HEK293 (cell line): ENCODE data around the gene AQR.

Source experiments
- CTCF ChIA-PET: fragments of 350-600 bp; formaldehyde crosslinking; extraction: SDS; loops from one replicate; lab custom pipeline; 2021; ENCODE audit warnings: antibody characterized with exemption; lab: Yijun Ruan, JAX
- POLR2A ChIA-PET: fragments of 300-600 bp; formaldehyde crosslinking; extraction: SDS; loops from one replicate; lab custom pipeline; 2020; ENCODE audit warnings: antibody characterized with exemption, inconsistent platforms; lab: Yijun Ruan, JAX
- H3K27ac ChIP-seq: fragments of 200-500 bp; sonication (Bioruptor generic); 2 replicates; pipeline ENCODE4 v1.5.1; 2014; ENCODE audit warnings: low read depth, low read length, control low read depth, inconsistent platforms; ENCODE audit errors: extremely low read depth
- H3K36me3 ChIP-seq, 2 experiments: fragments of 200-500 bp in 1 of 2; sonication (Bioruptor generic) in 1 of 2; 1 replicate in 1 of 2; 2 replicates in 1 of 2; pipeline ENCODE4 v1.5.1; 2014 to 2017; ENCODE audit warnings: inconsistent platforms in 2 of 2, low read length in 2 of 2; ENCODE audit not compliant: control insufficient read depth in 2 of 2, insufficient read depth in 1 of 2
- H3K4me1 ChIP-seq: fragments of 200-500 bp; sonication (Bioruptor generic); 2 replicates; pipeline ENCODE4 v1.5.1; 2014; ENCODE audit warnings: mild to moderate bottlenecking, low read length, inconsistent platforms; ENCODE audit not compliant: control insufficient read depth, insufficient read depth
- H3K4me3 ChIP-seq: 2 replicates; pipeline ENCODE4 v1.5.1; 2011; ENCODE audit warnings: low read depth, mild to moderate bottlenecking, control low read depth, low read length, moderate library complexity
- H3K9me3 ChIP-seq: fragments of 200-500 bp; sonication (Bioruptor generic); 2 replicates; pipeline ENCODE4 v1.5.1; 2014; ENCODE audit warnings: low read depth, low read length, inconsistent platforms; ENCODE audit not compliant: control insufficient read depth, insufficient read depth
- ATF2 ChIP-seq: fragments of 450-650 bp; formaldehyde crosslinking; IDR thresholded peaks from 2 replicates; pipeline ENCODE4 v1.5.1; 2016; ENCODE audit warnings: missing biosample characterization, missing genetic modification characterization, low read depth
- GFI1B ChIP-seq: fragments of 450-650 bp; formaldehyde crosslinking; IDR thresholded peaks from 2 replicates; pipeline ENCODE4 v1.5.1; 2016; ENCODE audit warnings: missing biosample characterization, missing genetic modification characterization
- KLF17 ChIP-seq: fragments of 450-650 bp; formaldehyde crosslinking; IDR thresholded peaks from 2 replicates; pipeline ENCODE4 v1.5.1; 2016; ENCODE audit warnings: missing biosample characterization, missing genetic modification characterization
- ZBTB44 ChIP-seq: fragments of 450-650 bp; IDR thresholded peaks from 2 replicates; pipeline ENCODE4 v1.5.1; 2018; ENCODE audit warnings: missing biosample characterization, mild to moderate bottlenecking, missing genetic modification characterization
- ZBTB8A ChIP-seq: fragments of 450-650 bp; formaldehyde crosslinking; IDR thresholded peaks from 2 replicates; pipeline ENCODE4 v1.5.1; 2016; ENCODE audit warnings: missing biosample characterization, missing genetic modification characterization
- ZFP3 ChIP-seq: fragments of 450-650 bp; formaldehyde crosslinking; IDR thresholded peaks from 2 replicates; pipeline ENCODE4 v1.5.1; 2016; ENCODE audit warnings: low read depth, missing biosample characterization, missing genetic modification characterization
- ZFP37 ChIP-seq: fragments of 450-650 bp; formaldehyde crosslinking; IDR thresholded peaks from 2 replicates; pipeline ENCODE4 v1.5.1; 2016; ENCODE audit warnings: missing biosample characterization, missing genetic modification characterization
- ZNF175 ChIP-seq: fragments of 450-650 bp; formaldehyde crosslinking; IDR thresholded peaks from 2 replicates; pipeline ENCODE4 v1.5.1; 2016; ENCODE audit warnings: missing biosample characterization, missing genetic modification characterization
- ZNF202 ChIP-seq: fragments of 450-650 bp; formaldehyde crosslinking; IDR thresholded peaks from 2 replicates; pipeline ENCODE4 v1.5.1; 2016; ENCODE audit warnings: missing biosample characterization, missing genetic modification characterization, borderline replicate concordance
- ZNF23 ChIP-seq: fragments of 450-650 bp; formaldehyde crosslinking; IDR thresholded peaks from 2 replicates; pipeline ENCODE4 v1.5.1; 2016; ENCODE audit warnings: missing biosample characterization, missing genetic modification characterization, borderline replicate concordance
- ZNF311 ChIP-seq: fragments of 450-650 bp; formaldehyde crosslinking; IDR thresholded peaks from 2 replicates; pipeline ENCODE4 v1.5.1; 2017; ENCODE audit warnings: missing biosample characterization, missing genetic modification characterization, borderline replicate concordance
- ZNF324 ChIP-seq: fragments of 450-650 bp; formaldehyde crosslinking; IDR thresholded peaks from 2 replicates; pipeline ENCODE4 v1.5.1; 2016; ENCODE audit warnings: missing biosample characterization, missing genetic modification characterization
- ZNF366 ChIP-seq: fragments of 450-650 bp; formaldehyde crosslinking; conservative IDR thresholded peaks from 2 replicates; pipeline ENCODE4 v1.5.1; 2016; ENCODE audit warnings: missing biosample characterization, missing genetic modification characterization
- ZNF394 ChIP-seq: fragments of 450-650 bp; formaldehyde crosslinking; IDR thresholded peaks from 2 replicates; pipeline ENCODE4 v1.5.1; 2016; ENCODE audit warnings: missing biosample characterization, missing genetic modification characterization, mild to moderate bottlenecking, moderate library complexity, borderline replicate concordance
- ZNF473 ChIP-seq: fragments of 450-650 bp; formaldehyde crosslinking; IDR thresholded peaks from 2 replicates; pipeline ENCODE4 v1.5.1; 2017; ENCODE audit warnings: missing biosample characterization, missing genetic modification characterization
- ZNF501 ChIP-seq: fragments of 450-650 bp; formaldehyde crosslinking; IDR thresholded peaks from 2 replicates; pipeline ENCODE4 v1.5.1; 2016; ENCODE audit warnings: missing biosample characterization, missing genetic modification characterization
- ZNF555 ChIP-seq: fragments of 450-650 bp; formaldehyde crosslinking; conservative IDR thresholded peaks from 2 replicates; pipeline ENCODE4 v1.5.1; 2017; ENCODE audit warnings: missing biosample characterization, mild to moderate bottlenecking, missing genetic modification characterization, inconsistent platforms
- ZNF580 ChIP-seq: fragments of 450-650 bp; formaldehyde crosslinking; IDR thresholded peaks from 2 replicates; pipeline ENCODE4 v1.5.1; 2016; ENCODE audit warnings: missing biosample characterization, missing genetic modification characterization
- ZNF585B ChIP-seq: fragments of 450-650 bp; formaldehyde crosslinking; IDR thresholded peaks from 2 replicates; pipeline ENCODE4 v1.5.1; 2016; ENCODE audit warnings: missing biosample characterization, missing genetic modification characterization
- ZNF660 ChIP-seq: fragments of 450-650 bp; IDR thresholded peaks from 2 replicates; pipeline ENCODE4 v1.5.1; 2018; ENCODE audit warnings: missing biosample characterization, mild to moderate bottlenecking, missing genetic modification characterization
- ZNF776 ChIP-seq: fragments of 450-650 bp; formaldehyde crosslinking; IDR thresholded peaks from 2 replicates; pipeline ENCODE4 v1.5.0; 2017; ENCODE audit warnings: missing biosample characterization, missing genetic modification characterization, borderline replicate concordance
- ZNF777 ChIP-seq: fragments of 450-650 bp; formaldehyde crosslinking; IDR thresholded peaks from 2 replicates; pipeline ENCODE4 v1.5.1; 2017; ENCODE audit warnings: missing biosample characterization, missing genetic modification characterization, borderline replicate concordance
- ZNF785 ChIP-seq: fragments of 450-650 bp; formaldehyde crosslinking; IDR thresholded peaks from 2 replicates; pipeline ENCODE4 v1.5.1; 2016; ENCODE audit warnings: missing biosample characterization, missing genetic modification characterization
- ZNF791 ChIP-seq: fragments of 450-650 bp; formaldehyde crosslinking; IDR thresholded peaks from 2 replicates; pipeline ENCODE4 v1.5.1; 2016; ENCODE audit warnings: missing biosample characterization, missing genetic modification characterization
- ZNF843 ChIP-seq: fragments of 450-650 bp; formaldehyde crosslinking; IDR thresholded peaks from 2 replicates; pipeline ENCODE4 v1.5.1; 2016; ENCODE audit warnings: missing biosample characterization, missing genetic modification characterization

AQR gene

GRCh38 chr15:34951993-34952392, 17.5 kb downstream of the AQR start (continued):
- TF ChIP-seq ZBTB44, result no peak
- TF ChIP-seq ZNF580 (tag by site-specific recombination), result no peak

GRCh38 chr15:34944936-34945335, 24.6 kb downstream of the AQR start:
- CTCF ChIA-PET, result interaction anchor here (0.7 to 0.9 kb wide), 2 partner anchors 10 to 620 kb away, joined by 3 to 4 read pairs; no protein-coding TSS in a partner anchor
- Histone ChIP-seq H3K9me3 (no peaks in the 10 kb centered on the region), H3K4me3 (no peak overlapping the region)
- POLR2A ChIA-PET, result no interaction called here
- TF ChIP-seq ZFP37 (tag by site-specific recombination) (no peak), ZNF501 (tag by site-specific recombination) (no peak), ZNF175 (tag by site-specific recombination) (no peak), ZNF777 (tag by site-specific recombination) (no peak), ZNF394 (tag by site-specific recombination) (no peak), KLF17 (tag by site-specific recombination) (no peak)
- TF ChIP-seq, all 188 proteins: peak for 0
- peaks cover under 1 to 35% of the 10 kb centered on the region in 2 experiments for H3K36me3 ChIP-seq
- peaks cover 10% of the 10 kb centered on the region for H3K4me1 ChIP-seq
- no peak overlapping the region for H3K27ac ChIP-seq

GRCh38 chr15:34943711-34944110, 25.8 kb downstream of the AQR start:
- H3K4me3 ChIP-seq, result no peak overlapping the region
- no peak for TF ChIP-seq ZNF585B (tag by site-specific recombination)
- TF ChIP-seq ZNF776 (tag by site-specific recombination), result no peak
- no peak for TF ChIP-seq ATF2 (tag by site-specific recombination)
- no peak for TF ChIP-seq ZNF791 (tag by site-specific recombination)
- TF ChIP-seq GFI1B (tag by site-specific recombination), result no peak
- TF ChIP-seq ZNF202 (tag by site-specific recombination), result no peak
- TF ChIP-seq ZNF473 (tag by site-specific recombination), result no peak
- no peak for TF ChIP-seq ZBTB8A (tag by site-specific recombination)
- TF ChIP-seq ZNF324 (tag by site-specific recombination), result no peak
- no peak for TF ChIP-seq ZNF843 (tag by site-specific recombination)
- TF ChIP-seq ZFP3 (tag by site-specific recombination), result no peak
- TF ChIP-seq ZNF311 (tag by site-specific recombination), result no peak
- no peak for TF ChIP-seq ZNF366
- TF ChIP-seq ZNF785 (tag by site-specific recombination), result no peak
- TF ChIP-seq ZNF23, result no peak
- no peak for TF ChIP-seq ZNF660 (tag by site-specific recombination)
- no peak for TF ChIP-seq ZNF555 (tag by site-specific recombination)
- TF ChIP-seq, all 188 proteins: peak for 0
- ChIA-PET POLR2A (no interaction called here), CTCF (interaction anchor here (0.7 kb wide), 1 partner anchor 796 kb away, joined by 4 read pairs; no protein-coding TSS in a partner anchor)
- Histone ChIP-seq H3K36me3 (peaks cover 9 to 45% of the 10 kb centered on the region in 2 experiments), H3K4me1 (peaks cover 10% of the 10 kb centered on the region), H3K9me3 (no peaks in the 10 kb centered on the region), H3K27ac (no peak overlapping the region)
